Measurements from ENCODE around the gene TMEM72. TPM values are rescaled to one million over a fixed set of nuclear protein-coding genes. Genes with fewer than 3 reads are reported as not detected.

The TMEM72 gene
- total RNA-seq, 1 experiment from 2014 or later: not detected

DNA sequence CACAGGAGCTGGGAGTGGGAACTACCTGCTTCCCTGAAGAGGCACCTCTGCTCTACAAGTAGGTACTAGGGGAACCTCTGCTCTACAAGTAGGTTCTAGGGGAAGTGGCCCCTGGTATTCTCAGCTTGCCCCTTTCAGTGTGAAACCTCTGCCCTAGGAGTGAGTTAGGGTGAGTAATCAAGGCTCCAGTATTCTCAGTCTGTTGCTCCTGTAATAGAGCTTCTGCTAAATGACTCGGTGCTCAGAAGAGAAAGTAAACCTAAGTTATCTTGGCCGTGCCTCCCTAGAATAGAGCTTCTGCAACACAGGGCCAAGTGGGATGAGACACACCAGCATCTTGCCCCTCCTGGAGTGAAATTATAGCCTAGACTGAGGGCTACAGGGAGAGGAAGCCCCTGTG, 35.1 kb downstream of the TMEM72 start:
- H3K79me2 ChIP-seq (ENCODE audit: low read depth): no peaks in the 10 kb centered on the region
- H3K4me1 ChIP-seq (replicated peaks; ENCODE audit: insufficient read depth): no peaks in the 10 kb centered on the region
- POLR2A ChIA-PET (ENCODE audit: unreplicated experiment): no interaction called here
- no peaks in the 10 kb centered on the region for H3F3A ChIP-seq (ENCODE audit: insufficient read depth, low read depth)
- H4K20me1 ChIP-seq (ENCODE audit: insufficient read depth): no peaks in the 10 kb centered on the region; the same call in 1 of the 2 replicates
- H3K4me3 ChIP-seq: no peak overlapping the region
- no peak overlapping the region for H2AFZ ChIP-seq
- peaks cover 5% of the 10 kb centered on the region; the same call in 1 of the 2 replicates for H3K9me3 ChIP-seq (ENCODE audit: insufficient read depth, low read depth)
- BruUV-seq (replicated peaks): no TSS peak
- H3K9me2 ChIP-seq (ENCODE audit: insufficient read depth): no peaks in the 10 kb centered on the region
- peak overlapping the region; percentile 52 for H3K4me2 ChIP-seq
- H3K36me3 ChIP-seq (ENCODE audit: low read depth): no peaks in the 10 kb centered on the region
- CTCF ChIA-PET: no interaction called here
- intact Hi-C loops (cut with micrococcal nuclease; ENCODE audit: unreplicated experiment): no loop called here
- no peaks in the 10 kb centered on the region for H3K27me3 ChIP-seq (ENCODE audit: insufficient read depth, low read depth)
- TF ChIP-seq EZH2 (IDR thresholded peaks at IDR 0.05; ENCODE audit: low read depth): no peak
- TF ChIP-seq, protein P1, sequence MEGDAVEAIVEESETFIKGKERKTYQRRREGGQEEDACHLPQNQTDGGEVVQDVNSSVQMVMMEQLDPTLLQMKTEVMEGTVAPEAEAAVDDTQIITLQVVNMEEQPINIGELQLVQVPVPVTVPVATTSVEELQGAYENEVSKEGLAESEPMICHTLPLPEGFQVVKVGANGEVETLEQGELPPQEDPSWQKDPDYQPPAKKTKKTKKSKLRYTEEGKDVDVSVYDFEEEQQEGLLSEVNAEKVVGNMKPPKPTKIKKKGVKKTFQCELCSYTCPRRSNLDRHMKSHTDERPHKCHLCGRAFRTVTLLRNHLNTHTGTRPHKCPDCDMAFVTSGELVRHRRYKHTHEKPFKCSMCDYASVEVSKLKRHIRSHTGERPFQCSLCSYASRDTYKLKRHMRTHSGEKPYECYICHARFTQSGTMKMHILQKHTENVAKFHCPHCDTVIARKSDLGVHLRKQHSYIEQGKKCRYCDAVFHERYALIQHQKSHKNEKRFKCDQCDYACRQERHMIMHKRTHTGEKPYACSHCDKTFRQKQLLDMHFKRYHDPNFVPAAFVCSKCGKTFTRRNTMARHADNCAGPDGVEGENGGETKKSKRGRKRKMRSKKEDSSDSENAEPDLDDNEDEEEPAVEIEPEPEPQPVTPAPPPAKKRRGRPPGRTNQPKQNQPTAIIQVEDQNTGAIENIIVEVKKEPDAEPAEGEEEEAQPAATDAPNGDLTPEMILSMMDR (conservative IDR thresholded peaks at IDR 0.05): no peak
- no peak overlapping the region for H3K27ac ChIP-seq
- DNase-seq: no peak

DNA sequence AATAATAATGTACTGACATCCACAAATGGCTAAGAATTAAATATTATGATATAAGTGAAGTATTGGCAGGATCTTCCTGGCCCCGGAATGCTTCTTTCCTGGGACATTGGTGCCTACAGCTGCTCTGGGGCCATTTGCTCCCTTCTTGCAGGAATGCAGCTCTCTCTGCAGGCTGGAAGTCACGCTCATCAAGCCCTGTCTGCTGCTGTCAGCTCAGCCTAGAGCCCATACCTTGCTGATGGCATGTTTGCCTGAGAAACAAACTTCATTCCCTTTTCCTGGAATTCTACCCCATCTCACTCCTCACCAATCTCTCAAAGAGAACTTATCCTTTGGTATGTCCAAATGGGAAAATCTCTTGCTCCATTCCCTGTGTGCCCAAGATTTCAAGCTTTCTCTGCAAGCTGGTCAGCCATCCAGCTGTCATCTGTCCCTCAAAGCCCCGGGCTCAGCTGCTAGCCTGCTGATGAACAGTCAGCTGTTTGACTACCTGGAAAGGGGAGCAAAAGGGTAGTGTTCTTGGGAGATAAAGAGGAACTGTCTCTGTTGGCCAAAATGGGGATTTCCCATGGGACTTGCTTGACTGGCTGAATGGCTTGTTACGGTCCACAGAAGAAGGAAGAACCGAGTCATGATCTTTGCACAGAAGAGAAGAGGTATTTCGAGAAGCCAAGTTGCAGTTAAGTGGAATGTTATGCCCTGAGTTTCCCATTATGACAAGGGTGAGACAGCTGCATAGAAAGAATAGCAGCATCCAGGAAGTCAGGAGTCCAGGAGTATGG, 36.4 kb downstream of the TMEM72 start:
- POLR2A ChIA-PET (ENCODE audit: unreplicated experiment): no interaction called here
- H3K36me3 ChIP-seq (ENCODE audit: low read depth): no peaks in the 10 kb centered on the region
- no peak overlapping the region for H3K27ac ChIP-seq
- TF ChIP-seq EZH2 (IDR thresholded peaks at IDR 0.05; ENCODE audit: low read depth): no peak
- TF ChIP-seq, protein P1 (conservative IDR thresholded peaks at IDR 0.05): no peak
- no peaks in the 10 kb centered on the region; the same call in 1 of the 2 replicates for H4K20me1 ChIP-seq (ENCODE audit: insufficient read depth)
- no TSS peak for BruUV-seq (replicated peaks)
- no peak overlapping the region for H3K4me2 ChIP-seq
- CTCF ChIA-PET: no interaction called here
- H3F3A ChIP-seq (ENCODE audit: insufficient read depth, low read depth): no peaks in the 10 kb centered on the region
- no peak for DNase-seq
- no peaks in the 10 kb centered on the region for H3K79me2 ChIP-seq (ENCODE audit: low read depth)
- no peaks in the 10 kb centered on the region for H3K27me3 ChIP-seq (ENCODE audit: insufficient read depth, low read depth)
- H3K9me3 ChIP-seq (ENCODE audit: insufficient read depth, low read depth): peaks cover 5% of the 10 kb centered on the region; the same call in 1 of the 2 replicates
- H2AFZ ChIP-seq: no peak overlapping the region
- intact Hi-C loops (cut with micrococcal nuclease; ENCODE audit: unreplicated experiment): no loop called here
- no peak overlapping the region for H3K4me3 ChIP-seq
- H3K9me2 ChIP-seq (ENCODE audit: insufficient read depth): no peaks in the 10 kb centered on the region
- H3K4me1 ChIP-seq (replicated peaks; ENCODE audit: insufficient read depth): no peaks in the 10 kb centered on the region

DNA sequence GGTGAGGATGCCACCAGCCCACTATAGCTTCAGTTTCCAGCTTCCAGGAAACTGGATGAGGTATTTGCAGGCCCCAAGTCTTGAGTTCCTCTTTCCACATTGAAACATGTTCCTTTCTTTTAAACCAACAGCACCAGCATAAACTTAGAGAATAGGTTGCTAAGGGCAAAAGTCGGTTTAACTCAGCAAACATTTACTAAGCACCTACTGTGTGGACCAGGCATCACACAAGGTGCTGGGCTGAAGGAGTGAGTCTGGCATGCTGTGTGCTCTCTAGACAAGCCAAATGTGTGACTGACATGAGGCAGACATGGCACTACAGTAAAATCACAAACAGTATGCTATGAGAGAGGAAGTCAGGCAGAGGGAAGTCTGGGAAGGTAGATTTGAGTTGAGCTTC, 37.5 kb downstream of the TMEM72 start:
- Histone ChIP-seq H3K9me2 (ENCODE audit: insufficient read depth) (no peaks in the 10 kb centered on the region), H3K4me2 (no peak overlapping the region), H4K20me1 (ENCODE audit: insufficient read depth) (no peaks in the 10 kb centered on the region), H3K4me1 (replicated peaks; ENCODE audit: insufficient read depth) (no peaks in the 10 kb centered on the region), H2AFZ (no peak overlapping the region), H3K27ac (no peak overlapping the region), H3K9me3 (ENCODE audit: insufficient read depth, low read depth) (peaks cover 5% of the 10 kb centered on the region; the same call in 1 of the 2 replicates), H3F3A (ENCODE audit: insufficient read depth, low read depth) (no peaks in the 10 kb centered on the region), H3K27me3 (ENCODE audit: insufficient read depth, low read depth) (no peaks in the 10 kb centered on the region), H3K36me3 (ENCODE audit: low read depth) (no peaks in the 10 kb centered on the region), H3K79me2 (ENCODE audit: low read depth) (no peaks in the 10 kb centered on the region), H3K4me3 (no peak overlapping the region)
- BruUV-seq (replicated peaks): no TSS peak
- ChIA-PET CTCF (no interaction called here), POLR2A (ENCODE audit: unreplicated experiment) (no interaction called here)
- DNase-seq: no peak
- intact Hi-C loops (cut with micrococcal nuclease; ENCODE audit: unreplicated experiment): no loop called here
- TF ChIP-seq, protein P1 (conservative IDR thresholded peaks at IDR 0.05): no peak
- no peak for TF ChIP-seq EZH2 (IDR thresholded peaks at IDR 0.05; ENCODE audit: low read depth)
